Measurements from ENCODE around the gene CCDC77. TPM values are rescaled to one million over a fixed set of nuclear protein-coding genes. Genes with fewer than 3 reads are reported as not detected.

The CCDC77 gene
- total RNA-seq, 1 donor from 2014 or later, result 14.0 TPM

- H3K4me3 ChIP-seq (ENCODE audit: low read depth, low read length), result no peak overlapping the region
- no peak for DNase-seq (ENCODE audit: low read depth)
- no peak for TF ChIP-seq CTCF (conservative IDR thresholded peaks at IDR 0.05; ENCODE audit: low read depth, low read length)
Measured at GRCh38 chr12:479161-479560, 77.7 kb downstream of the CCDC77 start.

GRCh38 chr12:480831-481816 is 79.7 kb downstream of the CCDC77 start:
- no peak for DNase-seq (ENCODE audit: low read depth)
- TF ChIP-seq CTCF (conservative IDR thresholded peaks at IDR 0.05; ENCODE audit: low read depth, low read length), result no peak
- no peak overlapping the region for H3K4me3 ChIP-seq (ENCODE audit: low read depth, low read length)

GRCh38 chr12:482061-482460 is 80.6 kb downstream of the CCDC77 start:
- TF ChIP-seq CTCF (conservative IDR thresholded peaks at IDR 0.05; ENCODE audit: low read depth, low read length), result no peak
- no peak overlapping the region for H3K4me3 ChIP-seq (ENCODE audit: low read depth, low read length)
- DNase-seq (ENCODE audit: low read depth), result no peak

GRCh38 chr12:484096-484495 is 82.7 kb downstream of the CCDC77 start:
- no peak for DNase-seq (ENCODE audit: low read depth)
- no peak overlapping the region for H3K4me3 ChIP-seq (ENCODE audit: low read depth, low read length)
- no peak for TF ChIP-seq CTCF (conservative IDR thresholded peaks at IDR 0.05; ENCODE audit: low read depth, low read length)

DNA sequence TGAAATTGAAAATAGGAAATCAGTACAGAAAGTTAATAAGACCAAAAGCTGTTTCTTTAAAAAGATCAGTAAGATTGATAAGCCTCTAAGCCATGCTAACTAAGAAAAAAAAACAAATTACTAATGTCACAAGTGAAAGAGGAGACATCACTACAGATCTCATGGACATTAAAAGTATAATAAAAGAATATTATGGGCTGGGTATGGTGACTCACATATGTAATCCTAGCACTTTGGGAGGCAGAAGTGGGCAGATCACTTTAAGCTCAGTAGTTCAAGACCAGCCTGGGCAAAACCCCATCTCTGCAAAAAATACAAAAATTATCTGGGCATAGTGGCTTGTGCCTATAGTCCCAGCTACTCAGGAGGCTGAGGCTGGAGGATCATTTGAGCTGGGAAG is 88.8 kb downstream of the CCDC77 start:
- TF ChIP-seq CTCF (conservative IDR thresholded peaks at IDR 0.05; ENCODE audit: low read depth, low read length), result no peak
- no peak for DNase-seq (ENCODE audit: low read depth)
- no peak overlapping the region for H3K4me3 ChIP-seq (ENCODE audit: low read depth, low read length)

Other genes with a start within 250 kb of the CCDC77 start
- 0.07 TPM in 1 of 2 replicates, not detected in the other for gene SLC6A12, start 187.5 kb upstream of the CCDC77 start, total RNA-seq
- gene SLC6A13, start 138.8 kb upstream of the CCDC77 start, total RNA-seq, result 0.22 TPM in 1 of 2 replicates, not detected in the other
- 20.8 and 32.5 TPM in 2 replicates for gene KDM5A, start 12.3 kb upstream of the CCDC77 start, total RNA-seq
- 5.0 and 7.1 TPM in 2 replicates for gene B4GALNT3, start 58.3 kb downstream of the CCDC77 start, total RNA-seq